SU-DHL-6 (cell line): Measurements from ENCODE around the gene TRPM8.

Experiments used
- CTCF ChIP-seq: fragments of 200-600 bp; sonication (generic); IDR thresholded peaks from one replicate; pipeline ENCODE4 v1.5.1; 2017; ENCODE audit warnings: antibody characterized with exemption, mild to moderate bottlenecking, low read length, moderate library complexity; ENCODE audit not compliant: insufficient read depth, poor library complexity, severe bottlenecking
- EZH2phosphoT487 ChIP-seq: fragments of 200-600 bp; sonication (generic), shearing (Covaris generic); conservative IDR thresholded peaks from 2 replicates; pipeline ENCODE4 v1.6.1; 2018; ENCODE audit warnings: mild to moderate bottlenecking, antibody characterized with exemption, low read length, moderate library complexity, mixed read lengths

- TF ChIP-seq CTCF, result no peak
- no peak for TF ChIP-seq EZH2phosphoT487
These were observed 4.3 kb upstream of the TRPM8 start for GRCh38 chr2:233912691-233913423.
